Adipocyte (in vitro differentiated cells): ENCODE data around the gene ENPP6.

Experiments used
- DNase-seq: peaks from one replicate; pipeline ENCODE4 v3.0.0-alpha.2; 2015; ENCODE audit warnings: low read depth
- H3K27me3 ChIP-seq: replicated peaks from 2 replicates; pipeline ENCODE4 v1.7.0; 2013; ENCODE audit warnings: mild to moderate bottlenecking, low read length, moderate library complexity; ENCODE audit not compliant: control insufficient read depth, insufficient read depth
- H3K36me3 ChIP-seq: 2 replicates; pipeline ENCODE4 v1.7.0; 2013; ENCODE audit warnings: low read length, mild to moderate bottlenecking, moderate library complexity; ENCODE audit not compliant: control insufficient read depth, insufficient read depth, severe bottlenecking
- H3K4me1 ChIP-seq: 2 replicates; pipeline ENCODE4 v1.7.0; 2013; ENCODE audit warnings: mild to moderate bottlenecking, low read length, moderate library complexity; ENCODE audit not compliant: control insufficient read depth, insufficient read depth
- H3K4me3 ChIP-seq: 2 replicates; pipeline ENCODE4 v1.7.0; 2013; ENCODE audit warnings: mild to moderate bottlenecking, low read length, moderate library complexity
- H3K9ac ChIP-seq: 2 replicates; pipeline ENCODE4 v1.7.0; 2013; ENCODE audit warnings: mild to moderate bottlenecking, low read length, moderate library complexity
- H3K9me3 ChIP-seq: 2 replicates; pipeline ENCODE4 v1.7.0; 2013; ENCODE audit warnings: mild to moderate bottlenecking, low read length, moderate library complexity; ENCODE audit not compliant: control insufficient read depth

Gene ENPP6

GRCh38 chr4:184188443-184189400 is 29.0 kb downstream of the ENPP6 start:
- H3K4me1 ChIP-seq, result no peaks in the 10 kb centered on the region
- peaks cover 3% of the 10 kb centered on the region for H3K9me3 ChIP-seq
- DNase-seq, result no peak
- no peak overlapping the region for H3K9ac ChIP-seq
- H3K36me3 ChIP-seq, result no peaks in the 10 kb centered on the region
- no peak overlapping the region for H3K4me3 ChIP-seq
- H3K27me3 ChIP-seq, result peaks cover 15% of the 10 kb centered on the region

GRCh38 chr4:184177271-184177670 is 40.4 kb downstream of the ENPP6 start:
- Histone ChIP-seq H3K9ac (no peak overlapping the region), H3K27me3 (peaks cover 16% of the 10 kb centered on the region), H3K4me1 (no peaks in the 10 kb centered on the region), H3K36me3 (no peaks in the 10 kb centered on the region), H3K9me3 (peaks cover 12% of the 10 kb centered on the region), H3K4me3 (no peak overlapping the region)
- DNase-seq, result no peak

DNA sequence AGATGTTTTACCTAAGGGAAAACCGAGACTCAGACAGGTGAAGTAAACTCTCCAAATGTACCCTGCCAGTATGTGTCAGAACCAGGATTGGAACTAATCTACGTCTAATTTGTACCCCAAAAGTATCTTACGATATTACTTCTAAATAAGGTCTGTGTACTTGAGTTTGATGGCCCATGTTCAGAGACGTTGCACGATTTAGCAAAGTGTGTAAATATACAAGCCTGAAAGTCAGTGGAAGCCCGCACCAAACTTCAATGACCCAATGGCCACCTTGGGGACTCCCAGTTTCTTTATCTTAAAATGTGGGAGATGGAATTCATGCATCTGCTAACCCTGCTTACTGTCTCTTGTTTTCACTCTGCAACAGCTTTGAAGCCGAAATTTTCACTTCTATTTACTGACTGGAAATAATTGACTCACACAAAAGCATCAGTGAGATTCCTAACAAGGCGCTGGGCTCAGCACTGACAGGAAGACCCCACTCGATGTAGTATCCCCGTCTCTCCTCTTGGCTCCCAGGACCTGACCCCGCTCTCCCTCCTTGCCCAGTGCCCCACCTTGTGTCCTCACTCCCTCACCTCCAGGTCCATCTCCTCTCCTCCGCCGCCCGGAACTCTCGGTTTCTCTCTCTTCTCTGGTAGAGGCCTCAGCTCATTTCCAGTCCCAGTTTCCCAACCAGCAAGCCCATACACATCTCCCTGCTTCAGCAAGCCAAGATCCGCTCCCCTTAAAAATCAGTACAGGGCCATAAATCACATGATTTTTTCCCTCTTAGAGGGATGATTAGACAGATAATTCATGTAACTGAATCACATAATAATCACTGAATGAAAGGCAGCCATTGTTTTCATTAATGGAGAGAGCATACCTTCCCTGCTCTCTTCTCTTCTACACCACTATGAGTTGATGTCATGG is 42.8 kb downstream of the ENPP6 start:
- Histone ChIP-seq H3K9me3 (peaks cover 11% of the 10 kb centered on the region), H3K4me1 (no peaks in the 10 kb centered on the region), H3K27me3 (peaks cover 21% of the 10 kb centered on the region), H3K4me3 (no peak overlapping the region), H3K9ac (no peak overlapping the region), H3K36me3 (no peaks in the 10 kb centered on the region)
- no peak for DNase-seq

- Histone ChIP-seq H3K27me3 (peaks cover 32% of the 10 kb centered on the region), H3K9me3 (peaks cover 2% of the 10 kb centered on the region), H3K9ac (no peak overlapping the region), H3K4me1 (no peaks in the 10 kb centered on the region), H3K4me3 (no peak overlapping the region), H3K36me3 (no peaks in the 10 kb centered on the region)
- DNase-seq, result peak; percentile 33
Measured at GRCh38 chr4:184171011-184171410, 46.7 kb downstream of the ENPP6 start.

GRCh38 chr4:184169225-184169867 is 48.3 kb downstream of the ENPP6 start:
- no peaks in the 10 kb centered on the region for H3K4me1 ChIP-seq
- no peaks in the 10 kb centered on the region for H3K9me3 ChIP-seq
- DNase-seq, result no peak
- H3K27me3 ChIP-seq, result peaks cover 35% of the 10 kb centered on the region
- H3K36me3 ChIP-seq, result no peaks in the 10 kb centered on the region
- H3K9ac ChIP-seq, result no peak overlapping the region
- no peak overlapping the region for H3K4me3 ChIP-seq

DNA sequence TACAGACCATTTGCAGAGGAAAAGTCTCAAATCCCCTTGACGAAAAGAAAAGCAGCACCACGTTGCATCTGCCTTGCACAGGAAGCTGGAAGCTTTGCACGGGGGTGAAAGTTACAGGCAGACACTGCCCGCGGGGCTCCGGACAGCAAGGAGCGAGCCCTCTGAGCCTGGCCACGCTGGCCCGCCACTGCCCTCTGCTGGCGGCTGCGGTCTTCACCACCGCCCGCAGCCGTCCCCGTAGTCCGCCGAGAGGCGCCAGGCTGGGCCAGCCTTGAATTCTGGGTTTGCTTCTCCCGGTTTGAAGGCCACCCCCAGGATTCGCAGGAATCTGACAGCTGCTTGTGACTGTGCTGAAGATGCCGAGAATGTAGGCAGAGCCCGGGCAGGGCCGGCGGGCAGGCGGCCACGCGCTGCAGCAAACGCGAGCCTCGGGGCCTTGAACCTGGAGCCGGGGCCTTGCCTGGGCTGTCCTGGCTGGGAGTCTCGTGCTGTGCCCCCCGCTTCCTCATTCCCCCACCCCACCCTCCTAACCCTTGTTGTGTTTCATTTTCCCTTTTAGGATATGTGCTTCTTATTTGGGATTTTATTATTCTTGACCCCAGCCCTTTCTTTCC is 49.2 kb downstream of the ENPP6 start:
- peaks cover 35% of the 10 kb centered on the region for H3K27me3 ChIP-seq
- peak; percentile 78 for DNase-seq
- no peaks in the 10 kb centered on the region for H3K36me3 ChIP-seq
- H3K9me3 ChIP-seq, result no peaks in the 10 kb centered on the region
- H3K4me3 ChIP-seq, result peak overlapping the region; percentile 25
- H3K4me1 ChIP-seq, result no peaks in the 10 kb centered on the region
- no peak overlapping the region for H3K9ac ChIP-seq

DNA sequence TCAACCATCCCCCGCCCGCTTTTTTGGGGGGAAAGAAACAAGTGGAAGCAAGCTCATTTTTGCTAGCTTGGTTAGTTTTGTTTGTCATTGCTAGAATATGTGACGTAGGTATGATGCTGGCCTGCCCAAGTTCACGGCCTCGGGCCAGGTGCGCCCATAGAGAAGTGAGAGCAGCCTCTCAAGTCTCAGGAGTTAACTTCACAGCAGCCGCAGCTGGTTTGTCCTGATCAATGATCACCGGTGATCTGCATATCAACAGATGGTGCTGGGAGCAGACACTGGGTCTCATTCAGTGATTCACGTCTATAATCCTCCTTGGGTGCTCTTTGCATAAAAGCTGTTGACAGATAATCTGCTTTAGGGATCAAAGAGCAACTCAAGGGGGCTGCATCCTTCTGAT is 50.1 kb downstream of the ENPP6 start:
- DNase-seq, result no peak
- Histone ChIP-seq H3K4me1 (no peaks in the 10 kb centered on the region), H3K36me3 (no peaks in the 10 kb centered on the region), H3K27me3 (peaks cover 34% of the 10 kb centered on the region), H3K9ac (no peak overlapping the region), H3K9me3 (no peaks in the 10 kb centered on the region), H3K4me3 (no peak overlapping the region)

DNA sequence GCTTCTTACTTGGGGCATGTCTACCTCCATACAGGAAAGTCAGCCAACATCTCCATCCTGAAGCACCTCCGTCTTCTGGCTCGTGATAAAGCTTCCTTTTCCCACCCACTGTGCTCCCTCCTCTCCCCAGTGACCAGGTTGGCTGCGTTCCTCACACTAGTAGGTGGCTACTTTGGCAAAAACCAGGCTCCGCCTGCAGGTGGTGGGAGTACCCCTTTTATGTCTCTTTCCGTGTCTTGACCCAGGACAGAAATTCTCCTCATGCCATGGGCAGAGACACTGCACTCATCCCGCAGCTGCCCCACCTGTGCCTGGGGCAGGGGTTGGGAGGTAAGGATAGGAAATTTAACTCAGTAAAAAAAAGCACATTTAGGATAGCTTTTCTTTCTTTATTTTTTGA is 50.9 kb downstream of the ENPP6 start:
- H3K9me3 ChIP-seq, result no peaks in the 10 kb centered on the region
- H3K27me3 ChIP-seq, result peaks cover 38% of the 10 kb centered on the region
- no peak overlapping the region for H3K4me3 ChIP-seq
- no peaks in the 10 kb centered on the region for H3K4me1 ChIP-seq
- H3K9ac ChIP-seq, result no peak overlapping the region
- no peaks in the 10 kb centered on the region for H3K36me3 ChIP-seq
- DNase-seq, result no peak

DNA sequence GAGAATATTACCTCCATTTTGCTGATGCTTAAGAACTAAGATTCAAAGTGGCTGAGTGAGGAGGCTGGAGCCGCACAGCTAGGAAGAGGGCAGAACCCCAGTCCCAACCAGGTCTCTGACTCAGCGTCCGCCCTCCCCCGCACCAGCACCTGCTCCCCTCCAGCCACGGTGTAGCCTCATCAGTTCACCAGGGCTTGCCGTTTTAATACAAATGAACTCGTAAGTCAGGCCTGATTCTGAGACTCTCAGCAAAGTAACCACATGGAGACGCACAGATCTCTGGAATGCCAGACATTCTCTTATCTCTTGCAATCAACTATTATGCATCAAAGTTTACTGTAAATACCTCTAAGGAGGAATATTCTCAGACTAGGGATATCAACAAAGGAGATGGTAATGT is 52.4 kb downstream of the ENPP6 start:
- Histone ChIP-seq H3K4me3 (no peak overlapping the region), H3K4me1 (no peaks in the 10 kb centered on the region), H3K36me3 (no peaks in the 10 kb centered on the region), H3K27me3 (peaks cover 41% of the 10 kb centered on the region), H3K9me3 (no peaks in the 10 kb centered on the region), H3K9ac (no peak overlapping the region)
- DNase-seq, result no peak

DNA sequence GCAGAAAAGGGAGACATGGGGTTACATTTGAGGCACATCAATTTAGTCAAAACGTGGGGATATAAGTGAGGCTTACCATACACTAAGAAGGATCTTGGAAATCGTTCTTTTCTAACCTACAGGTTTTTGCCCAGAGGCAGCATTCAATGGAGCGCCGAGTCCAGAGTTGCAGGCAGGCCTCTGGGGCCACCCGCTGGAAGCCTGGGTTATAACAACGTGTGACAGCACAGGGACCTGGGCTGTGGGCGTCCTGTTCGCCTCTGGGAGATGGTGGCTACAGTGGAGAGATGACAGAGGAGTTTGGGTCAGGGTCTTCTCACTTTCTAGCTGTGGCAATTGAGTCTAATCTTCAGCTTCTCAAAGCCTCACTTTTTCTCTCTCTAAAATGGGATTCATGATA is 53.9 kb downstream of the ENPP6 start:
- no peak overlapping the region for H3K4me3 ChIP-seq
- H3K9me3 ChIP-seq, result no peaks in the 10 kb centered on the region
- H3K36me3 ChIP-seq, result no peaks in the 10 kb centered on the region
- H3K9ac ChIP-seq, result no peak overlapping the region
- peaks cover 41% of the 10 kb centered on the region for H3K27me3 ChIP-seq
- peak; percentile 30 for DNase-seq
- no peaks in the 10 kb centered on the region for H3K4me1 ChIP-seq
